Left ventricle myocardium inferior (tissue), 1 donor: ENCODE results near the gene RNASE9. TPM values are rescaled to one million over a fixed set of nuclear protein-coding genes. Genes with fewer than 3 reads are reported as not detected.
"Not testable (repeated sequence)": the region's sequence is repeated elsewhere in the genome, so short reads cannot be mapped to it uniquely, and the experiment has no call there.

Source experiments
- DNase-seq: peaks from one replicate; pipeline ENCODE4 v3.0.0-alpha.2; 2020
- H3K27ac ChIP-seq: fragments of 200-600 bp; replicated peaks from 2 replicates; pipeline ENCODE4 v1.8.0; 2021
- H3K27me3 ChIP-seq: fragments of 200-600 bp; 2 replicates; pipeline ENCODE4 v1.8.0; 2021; ENCODE audit warnings: low read depth
- H3K36me3 ChIP-seq: fragments of 200-600 bp; 2 replicates; pipeline ENCODE4 v1.8.0; 2021
- H3K4me1 ChIP-seq: fragments of 200-600 bp; 2 replicates; pipeline ENCODE4 v1.8.0; 2021
- H3K4me3 ChIP-seq: fragments of 200-600 bp; 2 replicates; pipeline ENCODE4 v1.8.0; 2021; ENCODE audit warnings: mild to moderate bottlenecking, moderate library complexity
- H3K9me3 ChIP-seq: fragments of 200-600 bp; replicated peaks from 2 replicates; pipeline ENCODE4 v1.8.0; 2021
- CTCF ChIP-seq: fragments of 200-600 bp; IDR thresholded peaks from 2 replicates; pipeline ENCODE4 v1.8.0; 2021; ENCODE audit warnings: antibody characterized with exemption, mild to moderate bottlenecking, borderline replicate concordance
- intact Hi-C: fragments of 100-400 bp; cut with micrococcal nuclease; formaldehyde crosslinking; loops from one replicate; pipeline ENCODE4 v1.11.0; 2022
- total RNA-seq: library from RNA; stranded (reverse); fragmentation: NEBNext Ultra II Directional; extraction: Animal tissue kit (Norgen Biotek cat#: 25700); gene quantifications from one replicate; pipeline ENCODE4 v1.2.1, GENCODE V29; 2021
- donor health status: DM: no; HTN: yes; CAD: no; lungs with severe emphysema.

Gene RNASE9
- total RNA-seq, 1 donor from 2014 or later: not detected

- Histone ChIP-seq H3K4me1 (no peaks in the 10 kb centered on the region), H3K27me3 (no peaks in the 10 kb centered on the region), H3K27ac (no peak overlapping the region), H3K36me3 (no peaks in the 10 kb centered on the region), H3K4me3 (no peak overlapping the region), H3K9me3 (no peaks in the 10 kb centered on the region)
- no peak for TF ChIP-seq CTCF
- no peak for DNase-seq
- intact Hi-C loops: no loop called here
Measured at GRCh38 chr14:20508367-20508766, 52.5 kb downstream of the RNASE9 start.

DNA sequence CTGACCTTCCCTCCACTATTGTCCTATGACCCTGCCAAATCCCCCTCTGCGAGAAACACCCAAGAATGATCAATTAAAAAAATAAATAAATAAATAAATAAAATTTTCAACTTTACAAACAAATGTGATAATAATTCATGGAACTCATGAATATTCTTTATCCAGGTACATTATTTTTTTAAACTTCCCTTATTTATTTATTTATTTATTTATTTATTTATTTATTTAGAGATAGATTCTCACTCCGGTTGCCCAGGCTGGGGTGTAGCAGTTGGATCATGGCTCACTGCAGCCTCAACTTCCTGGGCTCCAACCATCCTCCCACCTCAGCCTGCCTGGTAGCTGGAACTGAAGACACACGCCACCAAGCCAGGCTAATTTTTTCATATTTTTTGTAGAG lies 53.3 kb downstream of the RNASE9 start:
- H3K27me3 ChIP-seq, H3K4me1 ChIP-seq, H3K4me3 ChIP-seq, H3K9me3 ChIP-seq, H3K36me3 ChIP-seq, DNase-seq, intact Hi-C loops, H3K27ac ChIP-seq: not testable (repeated sequence)

- H3K4me3 ChIP-seq, H3K36me3 ChIP-seq, H3K4me1 ChIP-seq, H3K27ac ChIP-seq, intact Hi-C loops, H3K9me3 ChIP-seq, DNase-seq, H3K27me3 ChIP-seq: not testable (repeated sequence)
Measured at GRCh38 chr14:20506752-20507151, 54.1 kb downstream of the RNASE9 start.

DNA sequence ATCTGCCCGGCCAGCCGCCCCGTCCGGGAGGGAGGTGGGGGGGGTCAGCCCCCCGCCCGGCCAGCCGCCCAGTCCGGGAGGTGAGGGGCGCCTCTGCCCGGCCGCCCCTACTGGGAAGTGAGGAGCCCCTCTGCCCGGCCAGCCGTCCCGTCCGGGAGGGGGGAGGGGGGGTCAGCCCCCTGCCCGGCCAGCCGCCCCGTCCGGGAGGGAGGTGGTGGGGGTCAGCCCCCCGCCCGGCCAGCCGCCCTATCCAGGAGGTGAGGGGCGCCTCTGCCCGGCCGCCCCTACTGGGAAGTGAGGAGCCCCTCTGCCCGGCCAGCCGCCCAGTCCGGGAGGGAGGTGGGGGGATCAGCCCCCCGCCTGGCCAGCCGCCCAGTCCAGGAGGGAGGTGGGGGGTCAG lies 54.6 kb downstream of the RNASE9 start:
- H3K27me3 ChIP-seq, H3K4me1 ChIP-seq, H3K27ac ChIP-seq, intact Hi-C loops, H3K36me3 ChIP-seq, DNase-seq, H3K4me3 ChIP-seq, H3K9me3 ChIP-seq: not testable (repeated sequence)

Other genes with a start within 250 kb of the RNASE9 start
- gene CCNB1IP1, start 227.8 kb downstream of the RNASE9 start, total RNA-seq: 53.9 TPM
- 15.6 TPM for gene PARP2, start 217.4 kb downstream of the RNASE9 start, total RNA-seq
- 9.7 TPM for gene TEP1, start 147.5 kb downstream of the RNASE9 start, total RNA-seq
- gene KLHL33, start 124.9 kb downstream of the RNASE9 start, total RNA-seq: 0.33 TPM
- gene OSGEP, start 106.2 kb downstream of the RNASE9 start, total RNA-seq: 19.4 TPM
- 75.0 TPM for gene APEX1, start 105.8 kb downstream of the RNASE9 start, total RNA-seq
- gene PIP4P1, start 99.6 kb downstream of the RNASE9 start, total RNA-seq: 19.7 TPM
- gene PNP, start 91.6 kb downstream of the RNASE9 start, total RNA-seq: 6.4 TPM
- gene RNASE10, start 55.5 kb downstream of the RNASE9 start, total RNA-seq: not detected
- not detected for gene RNASE11, start 27.0 kb upstream of the RNASE9 start, total RNA-seq
- gene RNASE12, start 30.3 kb upstream of the RNASE9 start, total RNA-seq: not detected
- gene OR6S1, start 80.6 kb upstream of the RNASE9 start, total RNA-seq: not detected
- 9.0 TPM for gene RNASE4, start 123.5 kb upstream of the RNASE9 start, total RNA-seq
- gene ANG, start 127.7 kb upstream of the RNASE9 start, total RNA-seq: 3.7 TPM
- gene EDDM3A, start 184.8 kb upstream of the RNASE9 start, total RNA-seq: not detected
- not detected for gene EDDM3B, start 207.4 kb upstream of the RNASE9 start, total RNA-seq
- gene RNASE6, start 220.2 kb upstream of the RNASE9 start, total RNA-seq: 5.7 TPM
- gene RNASE1, start 241.8 kb upstream of the RNASE9 start, total RNA-seq: 294 TPM